ENCODE results near the gene RDH16. TPM values are rescaled to one million over a fixed set of nuclear protein-coding genes. Genes with fewer than 3 reads are reported as not detected.
"Not testable (repeated sequence)": the region's sequence is repeated elsewhere in the genome, so short reads cannot be mapped to it uniquely, and the experiment has no call there.

The RDH16 gene
- total RNA-seq, 1 donor from 2014 or later: 2.4 TPM

DNA sequence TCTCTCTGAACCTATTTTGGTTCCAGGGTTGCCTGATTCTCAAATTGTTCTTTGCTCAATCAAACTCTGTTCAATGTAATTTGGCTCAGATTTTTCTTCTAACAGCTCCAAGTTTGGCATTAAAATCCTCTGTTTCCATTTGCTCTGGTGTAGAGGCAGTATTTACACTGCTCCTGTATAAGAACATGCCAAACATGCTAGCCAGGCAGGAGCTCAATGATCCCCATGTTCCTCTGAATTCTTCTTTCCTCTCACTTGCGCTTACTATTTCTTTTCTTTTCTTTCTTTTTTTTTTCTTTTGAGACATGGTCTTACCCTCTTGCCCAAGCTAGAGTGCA lies 40.4 kb downstream of the RDH16 start:
- no peak for ATAC-seq

DNA sequence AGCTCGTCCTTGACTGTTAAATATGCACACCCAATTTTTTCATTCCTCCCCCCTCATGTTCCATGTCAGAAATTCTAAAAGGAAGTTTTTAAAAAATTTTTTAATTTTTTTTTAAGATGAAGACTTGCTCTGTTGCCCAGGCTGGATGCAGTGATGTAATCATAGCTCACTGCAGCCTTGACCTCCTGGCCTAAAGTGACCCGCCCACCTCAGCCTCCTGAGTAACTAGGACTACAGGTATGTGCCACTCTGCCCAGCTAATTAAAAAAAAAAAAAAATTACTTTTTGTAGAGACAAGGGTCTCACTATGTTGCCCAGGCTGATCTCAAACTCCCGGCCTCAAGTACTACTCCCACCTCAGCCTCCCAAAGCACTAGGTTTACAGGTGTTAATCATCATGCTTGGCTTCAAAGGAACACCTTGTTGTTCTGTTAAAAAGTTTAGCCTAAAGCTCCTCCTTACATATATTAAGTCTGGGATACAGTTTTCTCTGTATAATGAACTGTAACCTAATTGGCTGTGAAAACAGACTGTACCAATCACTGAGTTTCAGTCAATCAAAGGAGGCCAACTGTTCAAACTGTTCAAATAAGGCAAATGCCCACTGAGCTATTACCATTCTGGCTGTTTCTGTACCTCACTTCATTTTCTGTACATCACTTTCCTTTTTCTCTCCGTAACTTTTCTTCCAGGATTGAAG lies 41.0 kb downstream of the RDH16 start:
- ATAC-seq: no peak

DNA sequence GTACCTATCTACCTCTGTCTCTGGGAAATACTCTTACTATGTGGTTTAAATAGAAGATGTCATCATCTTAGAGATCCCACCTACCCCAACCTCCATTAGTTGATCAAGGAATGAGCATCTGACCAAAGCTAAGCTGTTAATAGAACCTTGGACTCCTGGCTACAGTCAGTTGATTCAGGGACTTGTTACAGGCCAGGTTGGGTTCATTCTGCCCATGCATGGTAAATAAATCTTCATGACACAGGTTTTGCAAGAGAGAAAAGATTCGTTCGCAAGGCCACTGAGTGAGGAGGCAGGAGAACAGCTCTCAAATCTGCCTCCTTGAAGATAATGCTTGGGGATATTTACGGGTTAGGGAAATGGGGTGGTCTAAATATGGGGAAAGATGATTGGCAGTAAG lies 42.7 kb downstream of the RDH16 start:
- ATAC-seq: no peak

- no peak for ATAC-seq
These were observed 43.2 kb downstream of the RDH16 start for GRCh38 chr12:56914256-56914655.

GRCh38 chr12:56909403-56909802 lies 48.0 kb downstream of the RDH16 start:
- not testable (repeated sequence) for ATAC-seq

GRCh38 chr12:56908136-56908535 lies 49.3 kb downstream of the RDH16 start:
- ATAC-seq: peak; percentile 18

DNA sequence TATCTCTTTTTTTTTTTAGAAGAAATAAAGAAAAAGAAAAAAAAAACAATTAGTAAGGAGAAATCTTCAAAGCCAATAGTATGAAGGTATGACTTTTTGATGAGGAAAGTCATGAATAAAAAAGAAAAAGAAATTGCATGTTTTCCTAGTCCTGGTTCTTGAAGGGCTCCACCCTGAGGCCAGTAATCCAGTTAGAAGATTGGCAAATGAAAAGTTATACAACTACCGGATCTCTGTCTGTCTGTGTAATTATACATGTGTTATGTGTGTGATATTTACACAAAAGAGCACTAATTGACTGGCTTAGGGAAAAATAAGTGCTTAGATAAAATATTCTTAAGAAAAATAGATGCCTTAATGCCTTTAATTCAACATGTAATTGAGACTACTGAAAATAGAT lies 51.6 kb downstream of the RDH16 start:
- ATAC-seq: no peak

DNA sequence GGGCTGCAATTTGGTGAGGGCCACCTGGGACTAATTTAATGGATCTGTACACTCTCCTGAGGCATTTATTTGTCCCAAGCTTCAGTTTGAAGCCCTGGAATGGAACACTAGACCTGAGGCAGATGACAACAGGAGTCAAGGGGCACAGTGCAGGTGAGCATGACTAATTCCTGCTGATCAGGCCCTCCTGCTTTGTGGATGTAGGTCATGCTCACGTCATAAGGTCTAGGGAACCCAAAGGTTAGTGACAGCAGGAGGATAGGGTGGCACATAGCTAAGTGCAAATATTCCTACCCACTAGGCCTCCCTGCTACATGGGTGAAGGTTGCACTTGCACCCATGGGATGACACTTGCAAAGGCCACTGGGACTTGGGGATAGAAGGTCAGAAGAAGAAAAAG lies 54.0 kb downstream of the RDH16 start:
- peak; percentile 67 for ATAC-seq

Other genes with a start within 250 kb of the RDH16 start
- gene NACA, start 232.3 kb downstream of the RDH16 start, total RNA-seq: 786 TPM
- 8.1 TPM for gene PRIM1, start 205.3 kb downstream of the RDH16 start, total RNA-seq
- 2.4 TPM for gene HSD17B6, start 194.3 kb downstream of the RDH16 start, total RNA-seq
- gene SDR9C7, start 23.2 kb downstream of the RDH16 start, total RNA-seq: 26.0 TPM
- gene ZBTB39, start 48.9 kb upstream of the RDH16 start, total RNA-seq: 2.6 TPM
- not detected for gene TAC3, start 58.9 kb upstream of the RDH16 start, total RNA-seq
- gene MYO1A, start 92.5 kb upstream of the RDH16 start, total RNA-seq: 0.52 TPM
- 5.7 TPM for gene NEMP1, start 121.2 kb upstream of the RDH16 start, total RNA-seq
- gene NAB2, start 131.5 kb upstream of the RDH16 start, total RNA-seq: 13.7 TPM
- gene STAT6, start 153.8 kb upstream of the RDH16 start, total RNA-seq: 108 TPM
- gene LRP1, start 170.9 kb upstream of the RDH16 start, total RNA-seq: 74.0 TPM
- not detected for gene LRP1-AS, start 190.0 kb upstream of the RDH16 start, total RNA-seq

Measured in esophagus mucosa (tissue), 1 donor.